ENCODE measurements around the gene RPRML. TPM values are rescaled to one million over a fixed set of nuclear protein-coding genes. Genes with fewer than 3 reads are reported as not detected.
"Not testable (repeated sequence)": the region's sequence is repeated elsewhere in the genome, so short reads cannot be mapped to it uniquely, and the experiment has no call there.

The RPRML gene
- polyA plus RNA-seq, 2 donors = 0.44 TPM; not detected in 1

GRCh38 chr17:46991617-46992016 lies 12.6 kb upstream of the RPRML start:
- Histone ChIP-seq H3K4me1 (ENCODE audit: control insufficient read depth in 2 of 2, insufficient read depth in 2 of 2, low read length in 1 of 2) (no peaks in the 10 kb centered on the region), H3K9me3 (ENCODE audit: control insufficient read depth in 2 of 2, insufficient read depth in 1 of 2, low read depth in 1 of 2, low read length in 1 of 2) (no peaks in the 10 kb centered on the region), H3K27ac (ENCODE audit: low read depth in 2 of 2, low read length in 1 of 2) (no peak overlapping the region), H3K4me3 (ENCODE audit: low read depth in 1 of 2, low read length in 2 of 2) (no peak overlapping the region), H3K27me3 (ENCODE audit: control insufficient read depth in 1 of 2, insufficient read depth in 2 of 2, low read length in 2 of 2) (no peaks in the 10 kb centered on the region), H3K36me3 (ENCODE audit: control insufficient read depth in 2 of 2, insufficient read depth in 2 of 2, low read length in 1 of 2) (peaks cover 0 to 3% of the 10 kb centered on the region in 2 donors)
- WGBS, 2 donors = 69 to 71% methylated on average over 1 of the region's 1 CpG

- H3K9me3 ChIP-seq (ENCODE audit: control insufficient read depth in 2 of 2, insufficient read depth in 1 of 2, low read depth in 1 of 2, low read length in 1 of 2) = no peaks in the 10 kb centered on the region
- H3K4me1 ChIP-seq (ENCODE audit: control insufficient read depth in 2 of 2, insufficient read depth in 2 of 2, low read length in 1 of 2) = no peaks in the 10 kb centered on the region
- H3K27me3 ChIP-seq (ENCODE audit: control insufficient read depth in 1 of 2, insufficient read depth in 2 of 2, low read length in 2 of 2) = no peaks in the 10 kb centered on the region
- H3K4me3 ChIP-seq (ENCODE audit: low read depth in 1 of 2, low read length in 2 of 2) = no peak overlapping the region
- WGBS, 2 donors = 62 to 77% methylated on average over 11 of the region's 11 CpGs
- no peak overlapping the region for H3K27ac ChIP-seq (ENCODE audit: low read depth in 2 of 2, low read length in 1 of 2)
- H3K36me3 ChIP-seq (ENCODE audit: control insufficient read depth in 2 of 2, insufficient read depth in 2 of 2, low read length in 1 of 2) = peaks cover 0 to 3% of the 10 kb centered on the region in 2 donors
Measured at GRCh38 chr17:46989637-46990431, 10.8 kb upstream of the RPRML start.

- H3K9me3 ChIP-seq (ENCODE audit: control insufficient read depth in 2 of 2, insufficient read depth in 1 of 2, low read depth in 1 of 2, low read length in 1 of 2); H3K4me3 ChIP-seq (ENCODE audit: low read depth in 1 of 2, low read length in 2 of 2); H3K27ac ChIP-seq (ENCODE audit: low read depth in 2 of 2, low read length in 1 of 2); H3K4me1 ChIP-seq (ENCODE audit: control insufficient read depth in 2 of 2, insufficient read depth in 2 of 2, low read length in 1 of 2); H3K27me3 ChIP-seq (ENCODE audit: control insufficient read depth in 1 of 2, insufficient read depth in 2 of 2, low read length in 2 of 2); H3K36me3 ChIP-seq (ENCODE audit: control insufficient read depth in 2 of 2, insufficient read depth in 2 of 2, low read length in 1 of 2): not testable (repeated sequence)
- 86 to 90% methylated on average over 5 of the region's 5 CpGs for WGBS, 2 donors
Measured at GRCh38 chr17:46987927-46988326, 8.9 kb upstream of the RPRML start.

GRCh38 chr17:46986366-46986765 lies 7.3 kb upstream of the RPRML start:
- no peaks in the 10 kb centered on the region for H3K27me3 ChIP-seq (ENCODE audit: control insufficient read depth in 1 of 2, insufficient read depth in 2 of 2, low read length in 2 of 2)

GRCh38 chr17:46984892-46985291 lies 5.8 kb upstream of the RPRML start:
- Histone ChIP-seq H3K4me1 (ENCODE audit: control insufficient read depth in 2 of 2, insufficient read depth in 2 of 2, low read length in 1 of 2) (no peaks in the 10 kb centered on the region), H3K27me3 (ENCODE audit: control insufficient read depth in 1 of 2, insufficient read depth in 2 of 2, low read length in 2 of 2) (no peaks in the 10 kb centered on the region), H3K36me3 (ENCODE audit: control insufficient read depth in 2 of 2, insufficient read depth in 2 of 2, low read length in 1 of 2) (peaks cover 0 to 3% of the 10 kb centered on the region in 2 donors), H3K27ac (ENCODE audit: low read depth in 2 of 2, low read length in 1 of 2) (no peak overlapping the region), H3K9me3 (ENCODE audit: control insufficient read depth in 2 of 2, insufficient read depth in 1 of 2, low read depth in 1 of 2, low read length in 1 of 2) (peaks cover 0 to 2% of the 10 kb centered on the region in 2 donors), H3K4me3 (ENCODE audit: low read depth in 1 of 2, low read length in 2 of 2) (no peak overlapping the region)
- WGBS, 2 donors = 40 to 60% methylated on average over 5 of the region's 5 CpGs

More at GRCh38 chr17:46986366-46986765, 7.3 kb upstream of the RPRML start:
- Histone ChIP-seq H3K4me3 (ENCODE audit: low read depth in 1 of 2, low read length in 2 of 2) (no peak overlapping the region), H3K9me3 (ENCODE audit: control insufficient read depth in 2 of 2, insufficient read depth in 1 of 2, low read depth in 1 of 2, low read length in 1 of 2) (peaks cover 0 to 2% of the 10 kb centered on the region in 2 donors), H3K27ac (ENCODE audit: low read depth in 2 of 2, low read length in 1 of 2) (no peak overlapping the region), H3K4me1 (ENCODE audit: control insufficient read depth in 2 of 2, insufficient read depth in 2 of 2, low read length in 1 of 2) (no peaks in the 10 kb centered on the region), H3K36me3 (ENCODE audit: control insufficient read depth in 2 of 2, insufficient read depth in 2 of 2, low read length in 1 of 2) (peaks cover 0 to 3% of the 10 kb centered on the region in 2 donors)
- WGBS, 2 donors = 82 to 84% methylated on average over 7 of the region's 7 CpGs

- 49 to 68% methylated on average over 5 to 6 of the region's 6 CpGs for WGBS, 2 donors
- peaks cover 0 to 3% of the 10 kb centered on the region in 2 donors for H3K36me3 ChIP-seq (ENCODE audit: control insufficient read depth in 2 of 2, insufficient read depth in 2 of 2, low read length in 1 of 2)
- H3K9me3 ChIP-seq (ENCODE audit: control insufficient read depth in 2 of 2, insufficient read depth in 1 of 2, low read depth in 1 of 2, low read length in 1 of 2) = peaks cover 0 to 2% of the 10 kb centered on the region in 2 donors
- no peaks in the 10 kb centered on the region for H3K27me3 ChIP-seq (ENCODE audit: control insufficient read depth in 1 of 2, insufficient read depth in 2 of 2, low read length in 2 of 2)
- H3K27ac ChIP-seq (ENCODE audit: low read depth in 2 of 2, low read length in 1 of 2) = no peak overlapping the region
- H3K4me1 ChIP-seq (ENCODE audit: control insufficient read depth in 2 of 2, insufficient read depth in 2 of 2, low read length in 1 of 2) = no peaks in the 10 kb centered on the region
- H3K4me3 ChIP-seq (ENCODE audit: low read depth in 1 of 2, low read length in 2 of 2) = no peak overlapping the region
Measured at GRCh38 chr17:46984341-46984740, 5.3 kb upstream of the RPRML start.

- no peak overlapping the region for H3K27ac ChIP-seq (ENCODE audit: low read depth in 2 of 2, low read length in 1 of 2)
- H3K4me1 ChIP-seq (ENCODE audit: control insufficient read depth in 2 of 2, insufficient read depth in 2 of 2, low read length in 1 of 2) = peaks cover 0 to 2% of the 10 kb centered on the region in 2 donors
- peaks cover 0 to 3% of the 10 kb centered on the region in 2 donors for H3K36me3 ChIP-seq (ENCODE audit: control insufficient read depth in 2 of 2, insufficient read depth in 2 of 2, low read length in 1 of 2)
- WGBS, 2 donors = 77 to 79% methylated on average over 6 of the region's 6 CpGs
- peaks cover 0 to 2% of the 10 kb centered on the region in 2 donors for H3K9me3 ChIP-seq (ENCODE audit: control insufficient read depth in 2 of 2, insufficient read depth in 1 of 2, low read depth in 1 of 2, low read length in 1 of 2)
- H3K27me3 ChIP-seq (ENCODE audit: control insufficient read depth in 1 of 2, insufficient read depth in 2 of 2, low read length in 2 of 2) = peaks cover 0 to 3% of the 10 kb centered on the region in 2 donors
- H3K4me3 ChIP-seq (ENCODE audit: low read depth in 1 of 2, low read length in 2 of 2) = no peak overlapping the region
Measured at GRCh38 chr17:46983782-46984181, 4.7 kb upstream of the RPRML start.

- 91 to 92% methylated on average over 6 of the region's 6 CpGs for WGBS, 2 donors
- Histone ChIP-seq H3K36me3 (ENCODE audit: control insufficient read depth in 2 of 2, insufficient read depth in 2 of 2, low read length in 1 of 2) (no peaks in the 10 kb centered on the region), H3K9me3 (ENCODE audit: control insufficient read depth in 2 of 2, insufficient read depth in 1 of 2, low read depth in 1 of 2, low read length in 1 of 2) (peaks cover 0 to 2% of the 10 kb centered on the region in 2 donors), H3K27ac (ENCODE audit: low read depth in 2 of 2, low read length in 1 of 2) (no peak overlapping the region), H3K4me1 (ENCODE audit: control insufficient read depth in 2 of 2, insufficient read depth in 2 of 2, low read length in 1 of 2) (peaks cover 6 to 10% of the 10 kb centered on the region in 2 donors), H3K4me3 (ENCODE audit: low read depth in 1 of 2, low read length in 2 of 2) (no peak overlapping the region), H3K27me3 (ENCODE audit: control insufficient read depth in 1 of 2, insufficient read depth in 2 of 2, low read length in 2 of 2) (peaks cover 0 to 13% of the 10 kb centered on the region in 2 donors)
Measured at GRCh38 chr17:46982577-46982976, 3.5 kb upstream of the RPRML start.

GRCh38 chr17:46978489-46979146 lies 435 bp downstream of the RPRML start:
- Histone ChIP-seq H3K4me1 (ENCODE audit: control insufficient read depth in 2 of 2, insufficient read depth in 2 of 2, low read length in 1 of 2) (peaks cover 8 to 10% of the 10 kb centered on the region in 2 donors), H3K27ac (ENCODE audit: low read depth in 2 of 2, low read length in 1 of 2) (no peak overlapping the region), H3K36me3 (ENCODE audit: control insufficient read depth in 2 of 2, insufficient read depth in 2 of 2, low read length in 1 of 2) (no peaks in the 10 kb centered on the region), H3K4me3 (ENCODE audit: low read depth in 1 of 2, low read length in 2 of 2) (peak overlapping the region; percentile 46 to 51), H3K27me3 (ENCODE audit: control insufficient read depth in 1 of 2, insufficient read depth in 2 of 2, low read length in 2 of 2) (peaks cover 0 to 13% of the 10 kb centered on the region in 2 donors), H3K9me3 (ENCODE audit: control insufficient read depth in 2 of 2, insufficient read depth in 1 of 2, low read depth in 1 of 2, low read length in 1 of 2) (no peaks in the 10 kb centered on the region)
- 0 to 1% methylated on average over 77 to 83 of the region's 83 CpGs for WGBS, 2 donors
